ENCODE data around the gene DMRTB1. TPM values are rescaled to one million over a fixed set of nuclear protein-coding genes. Genes with fewer than 3 reads are reported as not detected.

DMRTB1 gene
- polyA plus RNA-seq, 3 donors, result not detected

GRCh38 chr1:53475664-53476063 lies 16.5 kb downstream of the DMRTB1 start:
- Mint-ChIP-seq H3K4me3 (no peak overlapping the region), H3K27me3 (ENCODE audit: low read depth in 3 of 3) (peaks cover 3 to 5% (median 5%) of the 10 kb centered on the region in 3 donors), H3K27ac (no peak overlapping the region), H3K4me1 (no peaks in the 10 kb centered on the region), H3K9me3 (no peaks in the 10 kb centered on the region), H3K36me3 (no peaks in the 10 kb centered on the region)
- H4K20me1 ChIP-seq (ENCODE audit: insufficient read depth, low read length), result no peaks in the 10 kb centered on the region
- no peak overlapping the region for H3K4me3 ChIP-seq (replicated peaks in 1 of 3; ENCODE audit: low read depth in 2 of 3, low read length in 3 of 3)
- H3K9ac ChIP-seq (ENCODE audit: insufficient read depth, low read length, poor library complexity, severe bottlenecking), result no peak overlapping the region
- DNase-seq, result no peak
- H3K27ac ChIP-seq (ENCODE audit: low read depth in 1 of 2, low read length in 2 of 2), result no peak overlapping the region
- intact Hi-C loops (cut with micrococcal nuclease), result no loop called here
- 92% methylated on average over 6 of the region's 7 CpGs for WGBS (ENCODE audit: insufficient coverage)
- H3K4me2 ChIP-seq (replicated peaks; ENCODE audit: extremely low read depth, low read length, poor library complexity, severe bottlenecking), result no peak overlapping the region
- TF ChIP-seq CTCF (IDR thresholded peaks at IDR 0.05), result no peak
- H3K4me1 ChIP-seq (ENCODE audit: control insufficient read depth in 1 of 2, insufficient read depth in 2 of 2, low read length in 2 of 2), result no peaks in the 10 kb centered on the region
- no peaks in the 10 kb centered on the region for H3K36me3 ChIP-seq (replicated peaks in 1 of 2; ENCODE audit: control insufficient read depth in 1 of 2, insufficient read depth in 2 of 2, low read length in 2 of 2)
- no peak overlapping the region for H2AFZ ChIP-seq (ENCODE audit: insufficient read depth, low read depth, low read length, poor library complexity, severe bottlenecking)
- no peaks in the 10 kb centered on the region for H3K27me3 ChIP-seq (ENCODE audit: control insufficient read depth in 2 of 2, insufficient read depth in 2 of 2, low read length in 2 of 2)
- no peaks in the 10 kb centered on the region for H3K9me3 ChIP-seq (replicated peaks in 1 of 2; ENCODE audit: control insufficient read depth in 1 of 2, insufficient read depth in 1 of 2, low read length in 2 of 2)
- H3K79me2 ChIP-seq (ENCODE audit: insufficient read depth, low read length), result no peaks in the 10 kb centered on the region

- no peak overlapping the region for H3K9ac ChIP-seq (ENCODE audit: insufficient read depth, low read length, poor library complexity, severe bottlenecking)
- Mint-ChIP-seq H3K4me1 (no peaks in the 10 kb centered on the region), H3K9me3 (no peaks in the 10 kb centered on the region), H3K27ac (peak overlapping the region in 1 of 7 donors; percentile 39), H3K4me3 (no peak overlapping the region), H3K27me3 (ENCODE audit: low read depth in 3 of 3) (peaks cover 3 to 6% (median 5%) of the 10 kb centered on the region in 3 donors), H3K36me3 (no peaks in the 10 kb centered on the region)
- H3K4me3 ChIP-seq (replicated peaks in 1 of 3; ENCODE audit: low read depth in 2 of 3, low read length in 3 of 3), result no peak overlapping the region
- DNase-seq, result no peak
- 96% methylated on average over 8 of the region's 8 CpGs for WGBS (ENCODE audit: insufficient coverage)
- no peaks in the 10 kb centered on the region for H4K20me1 ChIP-seq (ENCODE audit: insufficient read depth, low read length)
- no peak overlapping the region for H3K4me2 ChIP-seq (replicated peaks; ENCODE audit: extremely low read depth, low read length, poor library complexity, severe bottlenecking)
- H3K27me3 ChIP-seq (ENCODE audit: control insufficient read depth in 2 of 2, insufficient read depth in 2 of 2, low read length in 2 of 2), result no peaks in the 10 kb centered on the region
- H3K9me3 ChIP-seq (replicated peaks in 1 of 2; ENCODE audit: control insufficient read depth in 1 of 2, insufficient read depth in 1 of 2, low read length in 2 of 2), result no peaks in the 10 kb centered on the region
- intact Hi-C loops (cut with micrococcal nuclease), result no loop called here
- no peaks in the 10 kb centered on the region for H3K79me2 ChIP-seq (ENCODE audit: insufficient read depth, low read length)
- no peak overlapping the region for H3K27ac ChIP-seq (ENCODE audit: low read depth in 1 of 2, low read length in 2 of 2)
- H3K4me1 ChIP-seq (ENCODE audit: control insufficient read depth in 1 of 2, insufficient read depth in 2 of 2, low read length in 2 of 2), result no peaks in the 10 kb centered on the region
- H2AFZ ChIP-seq (ENCODE audit: insufficient read depth, low read depth, low read length, poor library complexity, severe bottlenecking), result no peak overlapping the region
- no peak for TF ChIP-seq CTCF (IDR thresholded peaks at IDR 0.05)
- H3K36me3 ChIP-seq (replicated peaks in 1 of 2; ENCODE audit: control insufficient read depth in 1 of 2, insufficient read depth in 2 of 2, low read length in 2 of 2), result no peaks in the 10 kb centered on the region
Measured at GRCh38 chr1:53476579-53476978, 17.4 kb downstream of the DMRTB1 start.
